Gastroesophageal sphincter (tissue), 4 donors: ENCODE data around the gene PCTP. TPM values are rescaled to one million over a fixed set of nuclear protein-coding genes. Genes with fewer than 3 reads are reported as not detected.
A peak's percentile ranks its signal among the peaks of the same experiment; 100 is the strongest.

Experiments
- ATAC-seq: fragments of 150-250 bp; one replicate; pipeline ENCODE4 v1.9.1; 2016; ENCODE audit warnings: mild to moderate bottlenecking, moderate library complexity
- H3K27ac ChIP-seq, 4 donors: fragments of 200-600 bp; sonication (generic) in 3 of 4; 1 replicate in 3 of 4; 2 replicates in 1 of 4; pipeline ENCODE4 v1.5.1; 2016 to 2019
- H3K27me3 ChIP-seq: fragments of 200-600 bp; sonication (generic); one replicate; pipeline ENCODE4 v1.5.1; 2019
- H3K36me3 ChIP-seq, 2 donors: fragments of 200-600 bp; sonication (generic); one replicate each; pipeline ENCODE4 v1.5.1; 2019; ENCODE audit warnings: control low read depth in 1 of 2
- H3K4me1 ChIP-seq, 3 donors: fragments of 200-600 bp; sonication (generic); 1 replicate in 2 of 3; 2 replicates in 1 of 3; pipeline ENCODE4 v1.5.1; 2016 to 2019; ENCODE audit warnings: control low read depth in 2 of 3
- H3K4me3 ChIP-seq, 2 donors: fragments of 200-600 bp; sonication (generic); one replicate each; pipeline ENCODE4 v1.5.1; 2019; ENCODE audit warnings: mild to moderate bottlenecking in 1 of 2, moderate library complexity in 1 of 2
- H3K9me3 ChIP-seq, 3 donors: fragments of 200-600 bp; sonication (generic); one replicate each; pipeline ENCODE4 v1.5.1; 2017 to 2019; ENCODE audit warnings: control low read depth in 2 of 3
- EP300 ChIP-seq: sonication (generic); formaldehyde crosslinking; IDR thresholded peaks from one replicate; pipeline ENCODE4 v1.6.1; 2017; ENCODE audit warnings: antibody characterized with exemption, mild to moderate bottlenecking
- POLR2A ChIP-seq, 2 donors: fragments of 450-650 bp; IDR thresholded peaks; one replicate each; pipeline ENCODE4 v1.6.1; 2017; ENCODE audit warnings: antibody characterized with exemption in 2 of 2, mild to moderate bottlenecking in 2 of 2, moderate library complexity in 1 of 2
- POLR2AphosphoS5 ChIP-seq: sonication (generic); formaldehyde crosslinking; IDR thresholded peaks from one replicate; pipeline ENCODE4 v1.6.1; 2017; ENCODE audit warnings: antibody characterized with exemption
- WGBS, 2 donors: methylation state at CpG; one replicate each; pipeline ENCODE4 v1.1.5; 2018; ENCODE audit warnings: low coverage in 1 of 2; 5-methylcytosine and 5-hydroxymethylcytosine counted together
- total RNA-seq, 4 donors: library from RNA; depleted of rRNA; stranded (reverse); fragments of >200 nt; gene quantifications; one replicate each; pipeline ENCODE4 v1.1.0, GENCODE V29; 2016
- TF ChIP-seq, protein P1 (sequence below), 4 experiments: fragments of 200-600 bp in 2 of 4; fragments of 450-650 bp in 2 of 4; sonication (generic) in 1 of 4; IDR thresholded peaks; one replicate each; pipeline ENCODE4 v1.5.1; 2017 to 2019; ENCODE audit warnings: antibody characterized with exemption in 4 of 4, mild to moderate bottlenecking in 2 of 4, moderate library complexity in 2 of 4

The PCTP gene
- total RNA-seq, 4 donors from 2014 or later = 11.3 to 27.3 (median 18.8) TPM

DNA sequence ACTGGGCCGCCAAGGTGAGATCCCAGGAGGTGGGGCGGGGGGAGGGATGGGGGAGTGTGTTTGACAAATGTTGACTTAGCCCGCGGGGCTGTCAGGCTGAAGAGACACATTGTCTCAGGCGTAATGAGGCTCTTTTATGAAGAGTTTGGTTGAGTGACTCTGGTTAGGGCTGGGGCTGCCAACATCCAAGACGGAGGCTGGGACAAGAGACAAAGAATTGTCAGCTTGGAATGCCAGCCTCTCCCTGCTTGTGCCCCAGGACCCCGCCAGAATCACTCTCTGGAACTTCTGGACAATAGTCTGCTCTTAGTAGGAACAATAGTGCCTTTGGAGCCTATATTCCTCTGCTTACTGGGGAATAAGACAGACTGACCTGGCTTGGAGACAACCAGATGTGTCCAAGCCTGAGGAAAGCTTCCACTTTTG, 24.0 kb downstream of the PCTP start:
- ATAC-seq = no peak
- no peak overlapping the region for H3K4me3 ChIP-seq
- peaks cover under 1 to 5% (median 3%) of the 10 kb centered on the region in 3 donors for H3K4me1 ChIP-seq
- H3K36me3 ChIP-seq = peaks cover 4 to 93% of the 10 kb centered on the region in 2 donors
- H3K27ac ChIP-seq = no peak overlapping the region
- H3K9me3 ChIP-seq = no peaks in the 10 kb centered on the region
- no peak for TF ChIP-seq EP300
- no peak for TF ChIP-seq POLR2A (IDR thresholded peaks at IDR 0.05)
- TF ChIP-seq, protein P1, sequence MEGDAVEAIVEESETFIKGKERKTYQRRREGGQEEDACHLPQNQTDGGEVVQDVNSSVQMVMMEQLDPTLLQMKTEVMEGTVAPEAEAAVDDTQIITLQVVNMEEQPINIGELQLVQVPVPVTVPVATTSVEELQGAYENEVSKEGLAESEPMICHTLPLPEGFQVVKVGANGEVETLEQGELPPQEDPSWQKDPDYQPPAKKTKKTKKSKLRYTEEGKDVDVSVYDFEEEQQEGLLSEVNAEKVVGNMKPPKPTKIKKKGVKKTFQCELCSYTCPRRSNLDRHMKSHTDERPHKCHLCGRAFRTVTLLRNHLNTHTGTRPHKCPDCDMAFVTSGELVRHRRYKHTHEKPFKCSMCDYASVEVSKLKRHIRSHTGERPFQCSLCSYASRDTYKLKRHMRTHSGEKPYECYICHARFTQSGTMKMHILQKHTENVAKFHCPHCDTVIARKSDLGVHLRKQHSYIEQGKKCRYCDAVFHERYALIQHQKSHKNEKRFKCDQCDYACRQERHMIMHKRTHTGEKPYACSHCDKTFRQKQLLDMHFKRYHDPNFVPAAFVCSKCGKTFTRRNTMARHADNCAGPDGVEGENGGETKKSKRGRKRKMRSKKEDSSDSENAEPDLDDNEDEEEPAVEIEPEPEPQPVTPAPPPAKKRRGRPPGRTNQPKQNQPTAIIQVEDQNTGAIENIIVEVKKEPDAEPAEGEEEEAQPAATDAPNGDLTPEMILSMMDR (IDR thresholded peaks at IDR 0.05) = no peak
- TF ChIP-seq POLR2AphosphoS5 = no peak
- no peaks in the 10 kb centered on the region for H3K27me3 ChIP-seq
- WGBS, 2 donors = 65 to 72% methylated on average over 3 to 6 of the region's 7 CpGs

DNA sequence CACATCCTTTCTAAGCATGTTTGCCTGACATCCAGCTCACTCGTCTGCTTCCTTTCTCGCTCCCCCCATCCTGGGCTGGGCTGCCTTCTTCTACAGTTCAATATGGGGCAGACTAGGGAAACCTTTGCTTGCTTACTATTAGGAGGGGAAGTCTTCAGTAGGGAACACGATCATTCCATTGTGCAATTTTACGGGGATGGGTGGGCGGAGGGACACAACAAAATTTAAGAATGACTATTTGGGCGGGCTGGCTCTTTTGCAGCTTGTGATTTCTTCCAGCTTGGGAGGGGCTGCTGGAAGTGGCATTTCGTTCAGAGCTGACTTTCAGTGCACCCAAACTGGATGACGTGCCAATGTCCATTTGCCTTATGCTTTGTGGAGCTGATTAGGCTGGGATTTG, 25.4 kb downstream of the PCTP start:
- WGBS, 2 donors = 83 to 100% methylated on average over 1 to 6 of the region's 8 CpGs
- Histone ChIP-seq H3K27ac (no peak overlapping the region), H3K36me3 (peaks cover 4 to 84% of the 10 kb centered on the region in 2 donors), H3K9me3 (no peaks in the 10 kb centered on the region), H3K4me3 (no peak overlapping the region), H3K27me3 (no peaks in the 10 kb centered on the region), H3K4me1 (no peaks in the 10 kb centered on the region)
- TF ChIP-seq, protein P1 (IDR thresholded peaks at IDR 0.05) = no peak
- TF ChIP-seq EP300 (no peak), POLR2A (IDR thresholded peaks at IDR 0.05) (no peak), POLR2AphosphoS5 (no peak)
- ATAC-seq = no peak

DNA sequence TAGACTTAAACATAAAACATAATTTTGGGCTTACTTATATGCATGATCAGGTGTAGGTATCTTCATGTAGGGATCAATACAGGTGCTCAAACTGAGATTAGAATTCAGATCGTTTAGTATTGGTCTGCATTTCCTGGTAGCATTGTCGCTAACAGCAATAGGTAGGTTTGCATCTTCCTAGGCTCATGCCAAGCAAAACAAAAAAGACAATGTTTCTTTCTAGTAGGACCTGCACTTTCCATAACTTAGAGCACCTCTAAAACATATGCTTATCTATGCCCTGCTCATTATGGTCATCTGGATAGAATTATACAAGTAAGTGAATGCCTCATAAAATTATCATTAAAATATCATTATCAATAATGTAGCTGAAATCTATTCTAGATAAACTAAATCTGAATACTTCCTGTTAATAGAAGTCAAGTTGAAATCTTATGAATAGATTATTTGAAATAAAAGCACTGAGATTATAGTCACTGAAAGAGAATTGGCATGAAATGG, 26.7 kb downstream of the PCTP start:
- Histone ChIP-seq H3K27me3 (no peaks in the 10 kb centered on the region), H3K36me3 (peaks cover 4 to 71% of the 10 kb centered on the region in 2 donors), H3K27ac (no peak overlapping the region), H3K4me1 (no peaks in the 10 kb centered on the region), H3K4me3 (no peak overlapping the region), H3K9me3 (no peaks in the 10 kb centered on the region)
- ATAC-seq = no peak
- WGBS, 2 donors = 94 to 100% methylated on average over 2 of the region's 2 CpGs
- no peak for TF ChIP-seq POLR2AphosphoS5
- no peak for TF ChIP-seq POLR2A (IDR thresholded peaks at IDR 0.05)
- no peak for TF ChIP-seq EP300
- TF ChIP-seq, protein P1 (IDR thresholded peaks at IDR 0.05) = no peak

DNA sequence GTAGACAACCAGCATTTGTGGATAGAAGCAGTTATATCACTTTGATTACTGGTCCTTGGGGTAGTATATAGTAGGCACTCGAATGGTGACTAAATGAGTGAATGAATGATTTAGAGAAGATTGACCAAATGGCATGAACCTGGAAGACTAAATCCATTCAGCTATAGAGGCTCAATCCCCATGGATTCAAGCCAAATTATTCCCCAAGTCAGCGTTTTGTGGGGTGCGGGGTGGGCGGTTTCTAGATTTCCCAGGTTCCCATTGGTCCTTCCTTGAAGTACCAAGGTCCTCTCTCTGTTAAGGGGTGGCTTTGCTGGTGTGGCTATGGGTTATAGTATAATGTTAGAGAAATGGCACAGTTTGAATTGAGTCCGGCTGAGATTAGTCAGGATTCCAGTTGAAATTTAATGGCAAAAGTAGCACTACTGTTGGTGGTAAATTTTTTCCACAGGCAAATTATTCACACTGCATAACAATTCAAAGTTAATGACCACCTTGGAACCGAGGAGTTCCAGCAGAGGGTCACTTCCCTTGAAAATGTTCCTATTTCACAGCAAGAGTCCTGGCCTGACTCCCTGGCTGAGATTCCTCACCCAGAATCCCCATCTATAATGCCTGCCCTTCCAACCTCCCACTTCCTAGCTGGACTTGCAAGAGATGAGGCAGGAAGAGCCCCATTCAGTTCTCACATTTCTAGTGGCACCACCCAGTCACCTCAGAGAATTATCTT, 27.7 kb downstream of the PCTP start:
- no peaks in the 10 kb centered on the region for H3K4me1 ChIP-seq
- no peaks in the 10 kb centered on the region for H3K9me3 ChIP-seq
- no peak overlapping the region for H3K4me3 ChIP-seq
- H3K27me3 ChIP-seq = no peaks in the 10 kb centered on the region
- WGBS, 2 donors = 86 to 100% methylated on average over 2 to 6 of the region's 6 CpGs
- no peak overlapping the region for H3K27ac ChIP-seq
- no peak for TF ChIP-seq POLR2A (IDR thresholded peaks at IDR 0.05)
- no peak for TF ChIP-seq POLR2AphosphoS5
- no peak for TF ChIP-seq EP300
- TF ChIP-seq, protein P1 (IDR thresholded peaks at IDR 0.05) = no peak
- H3K36me3 ChIP-seq = peaks cover 4 to 61% of the 10 kb centered on the region in 2 donors
- no peak for ATAC-seq

DNA sequence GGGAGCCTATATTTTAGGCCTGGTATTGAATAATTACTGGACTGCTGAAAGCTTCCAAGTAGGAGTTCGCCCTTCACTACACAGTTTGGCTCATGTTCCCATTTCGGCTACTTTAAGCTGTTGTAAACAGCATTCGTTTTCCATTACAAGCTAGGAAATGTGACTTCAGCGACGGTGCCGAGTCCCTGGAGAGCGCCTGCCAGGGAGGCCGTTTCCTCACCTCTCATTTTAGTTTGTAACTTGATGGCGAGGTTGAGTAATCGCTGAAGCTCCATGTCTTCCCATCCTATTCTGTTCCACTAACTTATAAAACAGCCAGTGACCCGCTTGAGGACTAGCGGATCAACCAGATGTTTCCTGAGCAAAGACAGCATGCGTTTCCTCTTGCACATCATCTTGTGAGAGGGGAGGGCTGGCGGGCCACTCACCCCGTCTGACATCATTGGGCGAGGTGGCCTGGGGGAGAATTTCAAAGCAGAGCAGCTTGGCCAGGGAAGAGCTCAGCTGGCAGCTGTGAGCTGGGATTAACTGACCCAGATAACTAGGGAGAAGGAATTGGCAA, 32.9 kb downstream of the PCTP start:
- H3K9me3 ChIP-seq = no peaks in the 10 kb centered on the region
- no peaks in the 10 kb centered on the region for H3K27me3 ChIP-seq
- peaks cover 0 to 9% of the 10 kb centered on the region in 2 donors for H3K36me3 ChIP-seq
- 25 to 43% methylated on average over 3 to 9 of the region's 16 CpGs for WGBS, 2 donors
- TF ChIP-seq, protein P1 (IDR thresholded peaks at IDR 0.05) = no peak
- peak; percentile 48 for TF ChIP-seq POLR2AphosphoS5
- peak; percentile 97 for ATAC-seq
- H3K4me1 ChIP-seq = no peaks in the 10 kb centered on the region
- H3K4me3 ChIP-seq = no peak overlapping the region
- peak overlapping the region in 3 of 4 donors; percentile 51 to 64 (median 54) for H3K27ac ChIP-seq
